Prostate gland (tissue), 2 donors: ENCODE results near the gene CST1. TPM values are rescaled to one million over a fixed set of nuclear protein-coding genes. Genes with fewer than 3 reads are reported as not detected.

Experiments used
- DNase-seq: peaks from one replicate; pipeline ENCODE4 v3.0.0-alpha.2; 2019; ENCODE audit warnings: low spot score
- H3K27ac ChIP-seq, 2 donors: fragments of 200-600 bp; sonication (generic); 2 replicates each; pipeline ENCODE4 v1.5.1; 2017 to 2019
- H3K27me3 ChIP-seq: fragments of 200-600 bp; sonication (generic); replicated peaks from 2 replicates; pipeline ENCODE4 v1.5.1; 2019; ENCODE audit not compliant: insufficient read depth
- H3K36me3 ChIP-seq, 2 donors: fragments of 200-600 bp; sonication (generic); 1 replicate in 1 of 2; 2 replicates in 1 of 2; pipeline versions ENCODE4 v1.5.1 to v1.8.1; 2017 to 2019
- H3K4me1 ChIP-seq: fragments of 200-600 bp; sonication (generic); replicated peaks from 2 replicates; pipeline ENCODE4 v1.5.1; 2019
- H3K4me3 ChIP-seq, 2 donors: fragments of 200-600 bp; sonication (generic); 2 replicates each; pipeline ENCODE4 v1.5.1; 2017 to 2019
- H3K9me3 ChIP-seq: fragments of 200-600 bp; sonication (generic); 2 replicates; pipeline ENCODE4 v1.5.1; 2017
- CTCF ChIP-seq, 4 experiments: fragments of 200-600 bp in 2 of 4; fragments of 450-650 bp in 2 of 4; sonication (generic) in 2 of 4; IDR thresholded peaks; 1 replicate in 3 of 4; 2 replicates in 1 of 4; pipeline ENCODE4 v1.5.1; 2016 to 2019; ENCODE audit warnings: antibody characterized with exemption in 4 of 4, mild to moderate bottlenecking in 2 of 4, moderate library complexity in 2 of 4
- POLR2A ChIP-seq: fragments of 450-650 bp; IDR thresholded peaks from one replicate; pipeline ENCODE4 v1.6.1; 2016; ENCODE audit warnings: antibody characterized with exemption, mild to moderate bottlenecking
- POLR2AphosphoS5 ChIP-seq: sonication (generic); formaldehyde crosslinking; IDR thresholded peaks from one replicate; pipeline ENCODE4 v1.6.1; 2017; ENCODE audit warnings: antibody characterized with exemption
- WGBS: methylation state at CpG from one replicate; pipeline ENCODE4 v1.1.5; 2018; 5-methylcytosine and 5-hydroxymethylcytosine counted together
- intact Hi-C: fragments of 100-400 bp; cut with DNase I; formaldehyde crosslinking; loops from one replicate; pipeline ENCODE4 v1.14.2; 2022
- small RNA-seq, 2 donors: library from RNA; depleted of rRNA; stranded (forward); fragments of <200 nt; gene quantifications; one replicate each; pipeline ENCODE3, GENCODE V24; 2016
- total RNA-seq, 2 donors: library from RNA; depleted of rRNA; stranded (reverse); fragments of >200 nt; gene quantifications; one replicate each; pipeline ENCODE4 v1.1.0, GENCODE V29; 2016

Gene CST1
- total RNA-seq, 2 donors from 2014 or later = 1.2 to 8.3 TPM

DNA sequence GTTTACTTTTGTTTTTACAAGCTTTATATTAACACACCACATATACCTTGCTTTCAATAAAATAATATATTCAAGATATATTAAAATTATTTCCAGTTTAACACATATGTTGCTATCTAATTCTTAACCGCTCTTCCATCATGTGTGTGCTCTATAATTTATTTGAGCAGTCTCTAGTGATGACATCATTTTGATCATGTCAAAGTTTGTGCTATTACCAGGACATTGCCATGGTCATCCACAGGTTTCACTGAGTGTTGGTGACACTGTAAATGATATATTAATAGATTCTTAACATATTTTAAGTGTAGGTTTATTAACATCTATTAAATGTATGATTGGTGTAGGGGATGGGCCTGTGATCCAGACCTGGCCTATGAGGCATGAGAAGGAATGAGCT, 44.8 kb downstream of the CST1 start:
- WGBS = 95% methylated on average over 1 of the region's 1 CpG
- no peak overlapping the region for H3K4me3 ChIP-seq
- no peaks in the 10 kb centered on the region for H3K4me1 ChIP-seq
- H3K9me3 ChIP-seq = no peaks in the 10 kb centered on the region
- no peak overlapping the region for H3K27ac ChIP-seq
- TF ChIP-seq CTCF (IDR thresholded peaks at IDR 0.05) (no peak), POLR2AphosphoS5 (no peak), POLR2A (no peak)
- no peak for DNase-seq
- intact Hi-C loops = no loop called here
- no peaks in the 10 kb centered on the region for H3K36me3 ChIP-seq
- no peaks in the 10 kb centered on the region for H3K27me3 ChIP-seq

DNA sequence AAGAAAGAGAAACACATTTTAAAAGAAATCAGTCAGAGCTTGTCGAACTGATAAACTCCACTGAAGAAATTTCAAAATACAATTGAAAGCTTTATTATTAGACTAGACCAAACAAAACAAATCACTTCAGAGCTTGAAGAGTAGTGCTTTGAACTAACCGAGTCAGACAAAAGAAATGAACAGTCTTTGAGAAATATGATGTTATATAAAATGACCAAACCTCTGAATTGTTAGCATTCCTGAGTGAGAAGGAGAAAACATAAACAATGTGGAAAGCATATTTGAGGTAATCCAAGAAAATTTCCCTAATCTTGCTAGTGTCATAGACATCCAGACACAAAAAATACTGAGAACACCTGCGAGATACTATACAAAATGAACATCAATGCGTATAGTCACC, 48.7 kb downstream of the CST1 start:
- intact Hi-C loops = no loop called here
- no peaks in the 10 kb centered on the region for H3K36me3 ChIP-seq
- no peak overlapping the region for H3K4me3 ChIP-seq
- no peaks in the 10 kb centered on the region for H3K27me3 ChIP-seq
- 89% methylated on average over 4 of the region's 4 CpGs for WGBS
- H3K27ac ChIP-seq = no peak overlapping the region
- DNase-seq = no peak
- no peaks in the 10 kb centered on the region for H3K9me3 ChIP-seq
- H3K4me1 ChIP-seq = no peaks in the 10 kb centered on the region
- TF ChIP-seq CTCF (IDR thresholded peaks at IDR 0.05) = no peak
- TF ChIP-seq POLR2AphosphoS5 = no peak
- TF ChIP-seq POLR2A = no peak

GRCh38 chr20:23700931-23701330, 49.8 kb downstream of the CST1 start:
- Histone ChIP-seq H3K27ac (no peak overlapping the region), H3K36me3 (no peaks in the 10 kb centered on the region), H3K4me1 (no peaks in the 10 kb centered on the region), H3K9me3 (no peaks in the 10 kb centered on the region), H3K27me3 (no peaks in the 10 kb centered on the region), H3K4me3 (no peak overlapping the region)
- 80% methylated on average over 1 of the region's 3 CpGs for WGBS
- DNase-seq = no peak
- intact Hi-C loops = no loop called here
- TF ChIP-seq POLR2AphosphoS5 (no peak), CTCF (IDR thresholded peaks at IDR 0.05) (no peak), POLR2A (no peak)

GRCh38 chr20:23697947-23698346, 52.8 kb downstream of the CST1 start:
- 50% methylated on average over 1 of the region's 1 CpG for WGBS
- intact Hi-C loops = no loop called here

More at GRCh38 chr20:23697947-23698346, 52.8 kb downstream of the CST1 start:
- no peak overlapping the region for H3K27ac ChIP-seq
- no peak for DNase-seq
- H3K27me3 ChIP-seq = no peaks in the 10 kb centered on the region
- no peaks in the 10 kb centered on the region for H3K4me1 ChIP-seq
- no peaks in the 10 kb centered on the region for H3K36me3 ChIP-seq
- H3K4me3 ChIP-seq = no peak overlapping the region
- H3K9me3 ChIP-seq = no peaks in the 10 kb centered on the region
- TF ChIP-seq POLR2A (no peak), POLR2AphosphoS5 (no peak), CTCF (IDR thresholded peaks at IDR 0.05) (no peak)

Small RNA genes within 50 kb of the gene (small RNA-seq; reads per million reads assigned to genes)
- gene CST2P1 = 0 reads per million in 2 donors

Other genes starting within 250 kb of the CST1 start
- 10 to 100 TPM in 1 of 2 donors, not detected in 1; 44.0 TPM for gene CST9L, start 182.5 kb downstream of the CST1 start, total RNA-seq
- gene CST9, start 145.0 kb downstream of the CST1 start, total RNA-seq = not detected
- 1,000 to 10,000 TPM; 1,170 to 3,384 TPM for gene CST3, start 113.0 kb downstream of the CST1 start, total RNA-seq
- 1 to 10 TPM in 1 of 2 donors, not detected in 1; 7.9 TPM for gene CST4, start 61.9 kb downstream of the CST1 start, total RNA-seq
- not detected for gene CST2, start 75.8 kb upstream of the CST1 start, total RNA-seq
- not detected for gene CST5, start 128.8 kb upstream of the CST1 start, total RNA-seq
- gene GGTLC1, start 237.8 kb upstream of the CST1 start, total RNA-seq = not detected